ENCODE results near the gene CYP2D6.
"Not testable (repeated sequence)": the region's sequence is repeated elsewhere in the genome, so short reads cannot be mapped to it uniquely, and the experiment has no call there.

The CYP2D6 gene

GRCh38 chr22:42156598-42156997 is 26.0 kb upstream of the CYP2D6 start:
- no peak for DNase-seq

DNA sequence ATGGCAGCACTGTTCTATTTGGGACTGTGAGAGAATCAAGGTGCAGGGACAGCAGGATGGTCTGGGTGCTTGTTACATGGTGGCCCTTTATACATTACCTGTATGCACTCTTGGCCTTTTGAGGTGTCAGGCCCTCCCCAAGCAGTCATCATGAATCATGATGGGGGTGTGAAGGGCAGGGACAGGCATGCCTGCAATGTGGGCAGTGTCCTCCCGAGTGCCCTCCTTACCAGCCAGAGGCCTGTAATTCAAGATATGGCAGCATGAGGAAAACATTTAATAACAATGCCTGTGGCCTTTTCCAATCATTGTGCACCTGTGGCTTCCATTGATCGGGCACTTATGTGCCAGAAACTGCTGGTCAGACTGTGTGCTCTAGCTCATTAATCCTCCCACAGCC is 25.5 kb upstream of the CYP2D6 start:
- no peak for DNase-seq

DNA sequence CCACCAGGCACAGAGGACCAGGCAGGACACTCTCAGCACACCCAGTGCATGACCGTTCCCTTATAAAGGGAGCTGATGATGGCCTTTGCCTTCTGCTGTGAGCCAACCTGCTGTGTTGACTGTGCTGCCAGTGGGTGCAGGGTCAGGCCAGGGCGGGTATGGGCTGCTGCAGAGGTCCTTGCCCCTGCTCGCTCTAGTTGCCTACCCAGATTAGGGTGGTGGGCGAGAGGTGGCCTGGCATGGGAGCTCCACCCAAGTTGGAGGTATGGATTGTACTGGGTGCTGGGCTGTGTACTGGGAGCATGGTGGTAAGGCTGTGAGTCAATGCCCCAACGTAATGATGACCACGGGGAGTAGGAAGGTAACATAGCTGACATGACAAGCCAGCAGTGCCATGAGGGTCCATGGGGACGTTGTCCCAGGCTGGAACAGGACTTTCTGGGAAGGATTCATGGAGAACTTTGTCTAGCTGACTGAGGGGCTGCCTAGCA is 24.5 kb upstream of the CYP2D6 start:
- DNase-seq: no peak

DNA sequence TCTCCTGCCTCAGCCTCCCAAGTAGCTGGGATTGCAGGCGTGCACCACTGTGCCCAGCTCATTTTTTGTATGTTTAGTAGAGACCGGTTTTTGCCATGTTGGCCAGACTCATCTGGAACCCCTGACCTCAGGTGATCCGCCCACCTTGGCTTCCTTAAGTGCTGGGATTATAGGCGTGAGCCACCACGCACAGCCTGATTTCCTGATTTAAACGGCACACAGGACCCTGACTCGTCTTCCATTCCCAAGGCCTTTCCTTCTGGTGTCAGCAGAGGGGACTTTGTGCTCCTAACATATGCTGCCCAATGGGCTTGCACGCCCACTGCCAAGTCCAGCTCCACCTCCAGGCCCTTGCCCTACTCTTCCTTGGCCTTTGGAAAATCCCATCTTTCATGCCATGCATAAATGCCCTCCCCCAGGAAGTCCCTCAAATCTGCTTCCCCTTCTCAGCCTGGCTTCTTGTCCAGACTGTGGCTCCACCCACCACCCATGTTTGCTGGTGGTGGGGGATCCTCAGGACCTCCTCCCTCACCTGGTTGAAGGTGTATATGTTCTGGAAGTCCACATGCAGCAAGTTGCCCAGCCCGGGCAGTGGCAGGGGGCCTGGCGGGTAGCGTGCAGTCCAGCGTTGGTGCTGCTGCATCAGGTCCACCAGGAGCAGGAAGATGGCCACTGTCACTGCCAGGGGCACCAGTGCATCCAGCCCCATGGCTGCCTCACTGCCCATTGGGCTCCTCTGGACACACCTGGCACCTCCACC is 23.9 kb upstream of the CYP2D6 start:
- DNase-seq: no peak

- DNase-seq: no peak
These were observed 22.2 kb upstream of the CYP2D6 start for GRCh38 chr22:42152661-42153270.

GRCh38 chr22:42151924-42152635 is 21.5 kb upstream of the CYP2D6 start:
- no peak for DNase-seq

- no peak for DNase-seq
These were observed 20.3 kb upstream of the CYP2D6 start for GRCh38 chr22:42150727-42151590.

DNA sequence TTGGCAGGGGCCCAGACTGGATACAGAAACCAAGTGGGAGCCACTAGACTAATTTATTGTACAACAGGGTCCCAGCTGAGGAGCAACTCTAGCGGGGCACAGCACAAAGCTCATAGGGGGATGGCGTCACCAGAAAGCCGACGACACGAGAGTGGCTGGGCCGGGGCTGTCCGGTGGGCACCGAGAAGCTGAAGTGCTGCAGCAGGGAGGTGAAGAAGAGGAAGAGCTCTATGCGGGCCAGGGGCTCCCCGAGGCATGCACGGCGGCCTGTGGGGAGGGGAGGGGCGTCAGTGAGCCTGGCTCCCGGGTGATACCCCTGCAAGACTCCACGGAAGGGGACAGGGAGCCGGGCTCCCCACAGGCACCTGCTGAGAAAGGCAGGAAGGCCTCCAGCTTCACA is 19.2 kb upstream of the CYP2D6 start:
- DNase-seq: not testable (repeated sequence)

DNA sequence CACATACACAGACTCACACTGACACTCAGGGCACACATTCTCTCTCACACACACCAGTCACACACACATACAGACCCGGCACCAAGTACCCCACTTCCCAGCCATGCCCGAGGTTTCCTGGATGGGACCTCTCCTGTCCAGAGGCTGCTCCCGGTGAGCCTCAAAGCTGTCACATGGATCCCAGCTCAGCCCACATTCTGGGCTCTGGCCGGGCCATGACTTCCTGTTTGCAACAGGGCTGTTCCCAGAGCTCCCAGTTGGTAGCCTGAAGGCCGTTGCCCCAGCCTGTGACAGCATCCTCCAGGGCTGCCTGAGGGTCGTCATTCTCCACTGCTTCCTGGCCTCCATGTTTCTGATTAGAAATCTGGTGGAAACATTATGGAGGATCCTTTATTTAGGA is 14.6 kb upstream of the CYP2D6 start:
- no peak for DNase-seq

- not testable (repeated sequence) for DNase-seq
These were observed 13.5 kb upstream of the CYP2D6 start for GRCh38 chr22:42143859-42144822.

DNA sequence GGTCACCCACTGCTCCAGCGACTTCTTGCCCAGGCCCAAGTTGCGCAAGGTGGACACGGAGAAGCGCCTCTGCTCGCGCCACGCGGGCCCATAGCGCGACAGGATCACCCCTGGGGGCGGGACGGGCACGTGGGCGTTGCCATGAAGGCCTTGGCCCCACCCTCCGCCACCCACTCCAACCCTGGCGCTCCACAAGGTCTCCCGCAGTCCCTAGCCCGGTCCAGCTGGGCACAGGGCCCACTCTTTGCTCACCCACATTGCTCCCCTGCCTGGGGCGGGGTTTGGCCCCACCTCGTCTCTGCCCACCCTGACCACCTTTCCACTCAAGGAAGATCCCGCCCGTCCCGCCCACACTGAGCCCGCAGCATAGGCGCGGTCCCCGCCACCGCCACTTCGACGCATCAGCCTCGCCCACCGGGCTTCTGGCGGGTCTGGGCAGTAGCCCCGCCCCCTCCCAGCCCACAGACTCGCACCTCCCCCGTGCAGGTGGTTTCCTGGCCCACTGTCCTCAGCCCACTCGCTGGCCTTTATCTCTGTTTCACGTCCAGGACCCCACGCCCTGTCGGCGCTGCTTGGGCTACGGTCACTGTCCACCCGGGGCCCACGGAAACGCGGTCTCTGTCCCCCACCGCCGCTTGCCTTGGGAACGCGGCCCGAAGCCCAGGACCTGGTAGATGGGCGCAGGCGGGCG is 12.3 kb upstream of the CYP2D6 start:
- no peak for DNase-seq

DNA sequence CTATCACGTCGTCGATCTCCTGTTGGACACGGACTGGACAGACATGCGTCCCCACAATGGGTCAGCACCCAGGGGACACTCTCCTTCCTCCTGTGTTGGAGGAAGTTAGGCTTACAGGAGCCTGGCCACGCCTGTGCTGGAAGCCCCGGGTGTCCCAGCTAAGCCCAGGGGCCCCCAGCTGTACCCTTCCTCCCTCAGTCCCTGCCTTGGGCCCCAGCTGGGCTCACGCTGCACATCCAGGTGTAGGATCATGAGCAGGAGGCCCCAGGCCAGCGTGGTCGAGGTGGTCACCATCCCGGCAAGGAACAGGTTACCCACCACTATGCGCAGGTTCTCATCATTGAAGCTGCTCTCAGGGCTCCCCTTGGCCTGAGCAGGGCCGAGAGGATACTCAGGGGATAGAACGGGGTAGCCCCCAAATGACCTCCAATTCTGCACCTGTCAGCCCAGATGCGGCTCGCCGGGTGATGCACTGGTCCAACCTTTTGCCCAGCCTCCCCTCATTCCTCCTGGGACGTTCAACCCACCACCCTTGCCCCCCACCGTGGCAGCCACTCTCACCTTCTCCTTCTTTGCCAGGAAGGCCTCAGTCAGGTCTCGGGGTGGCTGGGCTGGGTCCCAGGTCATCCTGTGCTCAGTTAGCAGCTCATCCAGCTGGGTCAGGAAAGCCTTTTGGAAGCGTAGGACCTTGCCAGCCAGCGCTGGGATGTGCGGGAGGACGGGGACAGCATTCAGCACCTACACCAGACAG is 10.9 kb upstream of the CYP2D6 start:
- DNase-seq: not testable (repeated sequence)

DNA sequence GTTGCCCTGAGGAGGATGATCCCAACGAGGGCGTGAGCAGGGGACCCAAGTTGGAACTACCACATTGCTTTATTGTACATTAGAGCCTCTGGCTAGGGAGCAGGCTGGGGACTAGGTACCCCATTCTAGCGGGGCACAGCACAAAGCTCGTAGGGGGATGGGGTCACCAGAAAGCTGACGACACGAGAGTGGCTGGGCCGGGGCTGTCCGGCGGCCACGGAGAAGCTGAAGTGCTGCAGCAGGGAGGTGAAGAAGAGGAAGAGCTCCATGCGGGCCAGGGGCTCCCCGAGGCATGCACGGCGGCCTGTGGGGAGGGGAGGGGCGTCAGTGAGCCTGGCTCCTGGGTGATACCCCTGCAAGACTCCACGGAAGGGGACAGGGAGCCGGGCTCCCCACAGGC is 9.5 kb upstream of the CYP2D6 start:
- DNase-seq: not testable (repeated sequence)

- DNase-seq: not testable (repeated sequence)
These were observed 8.9 kb upstream of the CYP2D6 start for GRCh38 chr22:42139508-42139907.

GRCh38 chr22:42138972-42139371 is 8.4 kb upstream of the CYP2D6 start:
- no peak for DNase-seq

DNA sequence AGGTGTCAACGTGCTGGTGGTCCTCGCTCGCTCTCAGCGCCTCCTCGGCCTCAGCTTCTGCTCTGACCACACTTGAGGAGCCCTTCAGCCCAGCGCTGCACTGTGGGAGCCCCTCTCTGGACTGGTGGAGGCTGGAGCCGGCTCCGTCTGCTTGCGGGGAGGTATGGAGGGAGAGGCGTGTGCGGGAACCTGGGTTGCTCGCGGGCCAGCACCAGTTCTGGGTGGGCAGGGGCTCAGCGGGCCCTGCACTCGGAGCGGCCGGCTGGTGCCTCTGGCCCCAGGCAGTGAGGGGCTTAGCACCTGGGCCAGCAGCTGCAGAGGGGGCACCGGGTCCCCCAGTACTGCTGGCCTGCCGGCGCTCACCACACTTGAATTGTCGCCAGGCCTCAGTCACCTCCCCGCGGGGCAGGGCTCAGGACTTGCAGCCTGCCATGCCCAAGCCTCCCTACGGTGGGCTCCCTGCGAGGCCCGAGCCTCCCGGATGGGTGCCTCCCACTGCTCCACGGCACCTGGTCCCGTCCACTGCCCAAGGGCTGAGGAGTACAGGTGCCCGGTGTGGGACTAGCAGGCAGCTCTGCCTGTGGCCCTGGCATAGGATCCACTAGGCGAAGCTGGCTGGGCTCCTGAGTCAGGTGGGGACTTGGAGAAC is 7.6 kb upstream of the CYP2D6 start:
- no peak for DNase-seq

DNA sequence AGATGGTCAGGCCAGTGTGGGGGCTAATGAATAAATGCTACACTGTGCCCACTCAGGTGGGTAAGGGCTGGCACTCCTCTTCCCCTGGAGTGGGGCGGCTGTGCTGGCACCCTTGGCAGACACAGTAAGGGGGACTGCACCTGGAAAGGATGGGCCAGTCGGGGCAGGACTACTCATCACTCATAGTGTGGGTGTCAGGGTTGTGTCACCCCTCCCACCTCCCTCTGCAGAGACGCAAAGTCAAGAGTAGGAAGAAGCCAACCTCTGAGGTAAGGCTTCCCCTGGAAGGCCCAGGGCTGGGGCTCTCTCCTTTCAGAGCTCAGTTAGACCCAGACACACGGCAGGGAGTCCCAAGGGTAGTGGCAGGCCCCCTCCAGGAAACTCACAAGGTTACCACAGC is 5.1 kb upstream of the CYP2D6 start:
- DNase-seq: not testable (repeated sequence)

DNA sequence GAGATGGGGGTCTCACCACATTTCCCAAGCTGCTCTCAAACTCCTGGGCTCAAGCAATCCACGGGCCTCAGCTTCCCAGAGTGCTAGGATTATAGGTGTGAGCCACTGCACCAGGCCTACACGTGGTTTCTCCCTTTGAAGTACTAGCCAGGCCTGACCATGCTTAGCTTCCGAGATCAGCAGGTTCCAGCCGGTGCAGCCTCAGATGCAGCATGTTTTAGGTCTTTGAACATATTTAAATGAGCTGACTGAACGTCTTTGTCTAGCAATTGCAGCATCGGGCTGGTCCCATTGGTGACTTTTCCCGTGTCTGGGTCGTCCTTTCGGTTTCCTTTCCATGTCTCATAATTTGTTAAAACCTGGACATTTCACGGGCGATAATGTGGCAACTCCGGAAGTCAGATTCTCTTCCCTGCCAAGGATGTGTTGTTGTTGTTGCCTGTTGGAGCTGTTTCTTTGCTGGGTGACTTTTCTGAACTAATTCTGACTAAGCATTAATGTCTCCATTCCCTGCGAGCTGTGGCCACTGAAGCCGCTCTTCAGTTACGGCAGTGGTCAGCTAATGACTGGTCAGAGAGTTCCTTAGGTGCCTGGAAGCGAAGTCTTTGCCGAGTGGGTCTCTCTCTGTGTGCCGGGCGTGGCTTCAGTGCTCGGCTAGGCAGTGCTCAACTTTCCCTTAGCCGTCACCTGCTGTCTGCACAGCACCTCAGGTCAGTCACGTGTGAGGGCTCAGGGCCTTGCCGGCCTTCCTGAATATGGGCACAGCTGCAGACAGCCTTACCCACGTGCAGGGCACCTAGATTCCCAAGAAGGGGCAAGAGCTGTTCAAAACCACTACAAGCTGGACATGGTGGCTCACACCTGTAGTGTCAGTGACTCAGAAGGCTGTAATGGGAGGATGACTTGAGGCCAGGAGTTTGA is 3.8 kb upstream of the CYP2D6 start:
- no peak for DNase-seq

GRCh38 chr22:42132457-42132856 is 1.8 kb upstream of the CYP2D6 start:
- DNase-seq: no peak

Measured in eye (tissue), 1 donor.